Mammary epithelial cell (primary cell): ENCODE results near the gene KCNAB2.

Experiments
- EZH2 ChIP-seq: IDR thresholded peaks from 2 replicates; pipeline ENCODE4 v1.6.1; 2012; ENCODE audit warnings: low read length, inconsistent platforms, borderline replicate concordance
- TF ChIP-seq, protein P1 (sequence below), 2 donors: IDR thresholded peaks in 1 of 2; conservative IDR thresholded peaks in 1 of 2; 2 replicates each; pipeline ENCODE4 v1.5.1; 2011 to 2012; ENCODE audit warnings: inconsistent platforms in 2 of 2, low read length in 2 of 2, mild to moderate bottlenecking in 2 of 2, control low read depth in 1 of 2, low read depth in 1 of 2; ENCODE audit not compliant: insufficient read depth in 1 of 2; ENCODE audit errors: extremely low read depth in 1 of 2

DNA sequence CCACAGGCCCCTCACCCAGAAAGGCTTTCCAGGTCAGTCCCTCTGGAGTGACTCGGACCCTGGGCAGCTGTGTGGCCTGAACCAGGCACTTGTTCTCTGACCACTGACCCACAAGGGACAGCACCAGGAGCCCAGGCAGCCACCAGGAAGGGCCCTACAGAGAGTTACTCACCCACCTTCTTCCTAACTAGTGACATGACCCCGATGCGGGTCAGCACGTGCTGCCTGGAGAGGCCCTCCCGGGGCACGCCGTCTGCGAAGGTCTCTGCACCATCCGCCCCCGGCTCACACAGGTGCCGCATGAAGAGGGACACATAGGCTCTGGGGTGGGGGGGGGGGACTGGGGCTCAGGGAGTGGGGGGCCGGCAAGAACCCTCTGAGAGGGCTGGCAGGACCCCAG lies 78.7 kb downstream of the KCNAB2 start:
- TF ChIP-seq, protein P1, sequence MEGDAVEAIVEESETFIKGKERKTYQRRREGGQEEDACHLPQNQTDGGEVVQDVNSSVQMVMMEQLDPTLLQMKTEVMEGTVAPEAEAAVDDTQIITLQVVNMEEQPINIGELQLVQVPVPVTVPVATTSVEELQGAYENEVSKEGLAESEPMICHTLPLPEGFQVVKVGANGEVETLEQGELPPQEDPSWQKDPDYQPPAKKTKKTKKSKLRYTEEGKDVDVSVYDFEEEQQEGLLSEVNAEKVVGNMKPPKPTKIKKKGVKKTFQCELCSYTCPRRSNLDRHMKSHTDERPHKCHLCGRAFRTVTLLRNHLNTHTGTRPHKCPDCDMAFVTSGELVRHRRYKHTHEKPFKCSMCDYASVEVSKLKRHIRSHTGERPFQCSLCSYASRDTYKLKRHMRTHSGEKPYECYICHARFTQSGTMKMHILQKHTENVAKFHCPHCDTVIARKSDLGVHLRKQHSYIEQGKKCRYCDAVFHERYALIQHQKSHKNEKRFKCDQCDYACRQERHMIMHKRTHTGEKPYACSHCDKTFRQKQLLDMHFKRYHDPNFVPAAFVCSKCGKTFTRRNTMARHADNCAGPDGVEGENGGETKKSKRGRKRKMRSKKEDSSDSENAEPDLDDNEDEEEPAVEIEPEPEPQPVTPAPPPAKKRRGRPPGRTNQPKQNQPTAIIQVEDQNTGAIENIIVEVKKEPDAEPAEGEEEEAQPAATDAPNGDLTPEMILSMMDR (conservative IDR thresholded peaks at IDR 0.05 in 1 of 2, IDR thresholded peaks at IDR 0.05 in 1 of 2; ENCODE audit: extremely low read depth in 1 of 2, insufficient read depth in 1 of 2, low read depth in 1 of 2, low read length in 2 of 2): no peak
- TF ChIP-seq EZH2: no peak
